SH-SY5Y (cell line): ENCODE measurements around the gene DRC1.

Experiments
- GATA2 ChIP-seq: IDR thresholded peaks from 2 replicates; pipeline ENCODE4 v1.6.1; 2011; ENCODE audit warnings: mild to moderate bottlenecking, low read depth, low read length
- GATA3 ChIP-seq: IDR thresholded peaks from 2 replicates; pipeline ENCODE4 v1.6.1; 2011; ENCODE audit warnings: low read depth, mild to moderate bottlenecking, low read length, moderate library complexity

GRCh38 chr2:26432859-26433258 is 31.1 kb downstream of the DRC1 start:
- TF ChIP-seq GATA2 = no peak
- TF ChIP-seq GATA3 = no peak
